AG09309 (cell line): ENCODE results near the gene LSM11.

ENCODE experiments used
- DNase-seq: peaks from one replicate; pipeline ENCODE4 v3.0.0-alpha.2; 2010; ENCODE audit warnings: low read depth
- H3K4me3 ChIP-seq: 2 replicates; pipeline ENCODE4 v1.5.1; 2011; ENCODE audit warnings: mild to moderate bottlenecking, low read depth, low read length, moderate library complexity; ENCODE audit not compliant: control insufficient read depth
- CTCF ChIP-seq: IDR thresholded peaks from 2 replicates; pipeline ENCODE4 v1.5.1; 2011; ENCODE audit warnings: mild to moderate bottlenecking, low read depth, low read length, inconsistent platforms; ENCODE audit not compliant: insufficient read depth, control insufficient read depth; ENCODE audit errors: missing control alignments

The LSM11 gene

GRCh38 chr5:157747173-157747740 lies 3.7 kb downstream of the LSM11 start:
- TF ChIP-seq CTCF = no peak
- no peak for DNase-seq
- no peak overlapping the region for H3K4me3 ChIP-seq

GRCh38 chr5:157747766-157748700 lies 4.5 kb downstream of the LSM11 start:
- no peak for TF ChIP-seq CTCF
- no peak for DNase-seq

GRCh38 chr5:157748760-157749461 lies 5.4 kb downstream of the LSM11 start:
- TF ChIP-seq CTCF = no peak
- DNase-seq = peak; percentile 75
- no peak overlapping the region for H3K4me3 ChIP-seq

More at GRCh38 chr5:157747766-157748700, 4.5 kb downstream of the LSM11 start:
- no peak overlapping the region for H3K4me3 ChIP-seq

- no peak for TF ChIP-seq CTCF
- H3K4me3 ChIP-seq = no peak overlapping the region
- DNase-seq = no peak
These were observed 5.9 kb downstream of the LSM11 start for GRCh38 chr5:157749462-157749799.

GRCh38 chr5:157750320-157750719 lies 6.8 kb downstream of the LSM11 start:
- DNase-seq = no peak
- no peak for TF ChIP-seq CTCF
- H3K4me3 ChIP-seq = no peak overlapping the region

GRCh38 chr5:157756122-157756521 lies 12.6 kb downstream of the LSM11 start:
- no peak for TF ChIP-seq CTCF
- no peak for DNase-seq
- H3K4me3 ChIP-seq = no peak overlapping the region
